Astrocyte of the spinal cord (primary cell): ENCODE data around the gene CPA5.

Experiments
- DNase-seq: peaks from one replicate; pipeline ENCODE4 v3.0.0; 2011; ENCODE audit warnings: low read depth, low spot score
- H3K4me3 ChIP-seq: 2 replicates; pipeline ENCODE4 v1.5.1; 2011; ENCODE audit warnings: low read depth, mild to moderate bottlenecking, low read length, moderate library complexity
- CTCF ChIP-seq: IDR thresholded peaks from 2 replicates; pipeline ENCODE4 v1.5.1; 2012; ENCODE audit warnings: low read depth, mild to moderate bottlenecking, low read length, inconsistent platforms
- in situ Hi-C: cut with HindIII; loops from 2 replicates; pipeline ENCODE4 v1.10.0; 2017; ENCODE audit warnings: low sequenced_read_pairs

The CPA5 gene

GRCh38 chr7:130379019-130379418, 34.4 kb downstream of the CPA5 start:
- TF ChIP-seq CTCF: no peak
- DNase-seq: no peak
- no peak overlapping the region for H3K4me3 ChIP-seq
- in situ Hi-C loops: no loop called here

- in situ Hi-C loops: no loop called here
- H3K4me3 ChIP-seq: no peak overlapping the region
- no peak for DNase-seq
- no peak for TF ChIP-seq CTCF
Measured at GRCh38 chr7:130379532-130379920, 34.9 kb downstream of the CPA5 start.

DNA sequence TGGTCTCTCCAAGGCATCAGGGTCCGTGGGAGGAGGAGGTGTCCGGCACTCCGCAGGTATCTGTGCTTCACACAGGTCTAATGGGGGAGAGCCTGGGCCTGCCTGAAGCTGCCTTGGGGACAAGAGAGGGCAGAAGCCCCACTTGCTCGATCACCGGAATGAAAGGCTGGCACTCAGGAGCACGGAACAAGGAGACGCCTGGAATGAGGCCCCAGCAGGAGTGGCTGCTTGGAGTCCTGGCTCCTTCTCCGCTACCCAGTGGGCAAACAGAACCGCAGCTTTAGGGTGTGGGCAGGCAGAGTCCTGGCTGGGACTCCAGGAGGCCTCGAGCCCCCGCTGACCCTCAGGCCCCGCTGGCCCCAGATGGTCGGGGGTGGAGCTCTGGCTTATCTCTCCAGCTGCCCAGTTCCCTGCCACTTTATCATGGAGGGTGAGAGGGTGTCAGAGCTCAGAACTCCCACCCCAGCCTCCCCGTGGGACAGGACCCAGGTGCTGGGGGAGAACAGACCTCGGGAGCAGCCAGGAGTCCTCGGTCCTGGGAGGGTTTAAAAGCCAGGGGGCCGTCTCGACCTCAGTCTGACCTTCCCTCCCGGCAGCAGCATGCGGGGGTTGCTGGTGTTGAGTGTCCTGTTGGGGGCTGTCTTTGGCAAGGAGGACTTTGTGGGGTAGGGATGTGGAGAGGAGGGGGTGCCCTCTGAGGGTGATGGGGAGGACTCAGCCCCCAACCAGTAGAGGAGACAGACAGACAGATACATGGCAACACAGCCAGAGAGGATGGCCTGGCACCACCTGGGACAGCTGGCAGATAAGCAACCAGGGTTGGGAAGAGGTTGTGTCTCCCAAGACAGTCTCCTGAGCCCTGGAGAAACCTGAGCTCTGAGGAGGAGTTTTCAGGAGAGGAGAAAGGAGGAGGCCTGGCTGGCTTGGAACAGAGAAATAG, 35.6 kb downstream of the CPA5 start, which contains the start of gene CPA1:
CPA1 (plus strand) TSS at position 574 of the 940 bp plus-strand sequence; CDS start at position 601, 27 bp downstream.
- no peak within 1 kb of the TSS for H3K4me3 ChIP-seq
- no peak for DNase-seq
- in situ Hi-C loops: no loop called here
- TF ChIP-seq CTCF: no peak

DNA sequence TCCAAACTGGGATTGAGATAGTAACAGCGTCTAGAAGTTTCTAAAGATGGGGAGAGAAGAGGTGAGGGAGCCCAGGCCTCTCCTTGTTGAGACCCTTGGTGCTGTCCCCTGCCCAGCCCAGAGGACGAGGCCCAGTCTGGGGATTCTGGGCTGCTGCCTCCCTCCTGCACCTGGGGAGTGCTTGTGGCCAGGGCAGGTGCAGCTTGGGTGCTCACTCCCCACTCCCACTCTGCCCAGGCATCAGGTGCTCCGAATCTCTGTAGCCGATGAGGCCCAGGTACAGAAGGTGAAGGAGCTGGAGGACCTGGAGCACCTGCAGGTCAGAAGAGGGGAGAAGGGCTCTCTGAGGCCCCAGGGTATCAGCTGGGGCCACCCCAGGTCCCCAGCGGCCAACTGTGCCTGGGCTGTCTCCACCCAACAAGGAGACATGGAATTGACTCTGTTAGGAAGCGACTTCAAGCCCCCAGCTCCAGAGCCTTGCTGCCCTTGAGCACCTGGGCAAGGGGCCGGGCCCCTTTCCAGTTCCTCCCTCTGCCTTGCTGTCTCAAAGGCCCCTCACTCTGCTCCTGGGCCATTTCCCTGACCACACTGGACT, 36.3 kb downstream of the CPA5 start:
- H3K4me3 ChIP-seq: no peak overlapping the region
- in situ Hi-C loops: no loop called here
- DNase-seq: no peak
- no peak for TF ChIP-seq CTCF

DNA sequence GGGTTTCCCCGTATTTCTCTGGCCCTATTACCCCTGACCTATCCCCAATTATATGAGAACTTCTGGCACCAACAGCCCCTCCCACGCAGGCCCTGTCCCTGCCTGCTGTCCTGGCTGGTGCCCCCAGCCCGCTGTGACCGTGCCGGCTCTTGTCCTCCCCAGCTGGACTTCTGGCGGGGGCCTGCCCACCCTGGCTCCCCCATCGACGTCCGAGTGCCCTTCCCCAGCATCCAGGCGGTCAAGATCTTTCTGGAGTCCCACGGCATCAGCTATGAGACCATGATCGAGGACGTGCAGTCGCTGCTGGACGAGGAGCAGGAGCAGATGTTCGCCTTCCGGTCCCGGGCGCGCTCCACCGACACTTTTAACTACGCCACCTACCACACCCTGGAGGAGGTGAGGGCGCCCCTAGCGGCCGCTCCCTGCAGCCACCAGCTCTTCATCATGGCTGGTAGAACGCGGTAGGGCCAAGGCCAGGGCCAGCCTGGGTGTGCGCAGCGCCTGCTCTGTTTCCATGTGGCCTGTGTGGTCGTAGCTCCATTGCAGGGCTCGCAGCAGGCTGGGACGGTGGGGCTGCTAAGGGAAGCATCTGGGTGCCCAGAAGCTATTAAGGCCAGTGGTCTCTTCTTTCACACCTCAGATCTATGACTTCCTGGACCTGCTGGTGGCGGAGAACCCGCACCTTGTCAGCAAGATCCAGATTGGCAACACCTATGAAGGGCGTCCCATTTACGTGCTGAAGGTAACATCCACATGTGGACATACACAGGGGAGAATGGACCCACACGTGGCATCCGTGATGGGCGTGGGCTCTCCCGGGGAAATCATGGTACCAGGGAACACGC, 37.1 kb downstream of the CPA5 start:
- in situ Hi-C loops: no loop called here
- H3K4me3 ChIP-seq: no peak overlapping the region
- DNase-seq: no peak
- peak; percentile 28 for TF ChIP-seq CTCF
